ENCODE data around the gene SLC45A2. TPM values are rescaled to one million over a fixed set of nuclear protein-coding genes. Genes with fewer than 3 reads are reported as not detected.

The SLC45A2 gene
- total RNA-seq, 4 donors from 2014 or later = 0.26 TPM; not detected in 3

GRCh38 chr5:33981408-33982162 is 2.9 kb downstream of the SLC45A2 start:
- Histone ChIP-seq H3K36me3 (peaks cover 0 to 6% (median under 1%) of the 10 kb centered on the region in 4 donors), H3K4me1 (no peaks in the 10 kb centered on the region), H3K4me3 (no peak overlapping the region), H3K27me3 (no peaks in the 10 kb centered on the region), H3K9me3 (no peaks in the 10 kb centered on the region), H3K27ac (replicated peaks in 1 of 4) (no peak overlapping the region)
- TF ChIP-seq POLR2AphosphoS5 (IDR thresholded peaks at IDR 0.05) = no peak
- TF ChIP-seq POLR2A (IDR thresholded peaks at IDR 0.05; ENCODE audit: low read depth) = no peak
- TF ChIP-seq CTCF (IDR thresholded peaks at IDR 0.05) = no peak
- TF ChIP-seq EP300 (IDR thresholded peaks at IDR 0.05) = no peak
- WGBS = 64% methylated on average over 8 of the region's 8 CpGs
- intact Hi-C loops (cut with DNase I) = no loop called here
- no peak for DNase-seq (ENCODE audit: extremely low spot score)

GRCh38 chr5:33980030-33980429 is 4.5 kb downstream of the SLC45A2 start:
- no peaks in the 10 kb centered on the region for H3K9me3 ChIP-seq
- no peaks in the 10 kb centered on the region for H3K27me3 ChIP-seq
- intact Hi-C loops (cut with DNase I) = no loop called here
- no peak overlapping the region for H3K4me3 ChIP-seq
- TF ChIP-seq POLR2AphosphoS5 (IDR thresholded peaks at IDR 0.05) (no peak), CTCF (IDR thresholded peaks at IDR 0.05) (no peak)
- peaks cover 0 to 14% (median 12%) of the 10 kb centered on the region in 4 donors for H3K4me1 ChIP-seq
- DNase-seq (ENCODE audit: extremely low spot score) = no peak
- H3K36me3 ChIP-seq = no peaks in the 10 kb centered on the region
- 90% methylated on average over 3 of the region's 3 CpGs for WGBS
- H3K27ac ChIP-seq (replicated peaks in 1 of 4) = no peak overlapping the region

GRCh38 chr5:33978306-33978705 is 6.2 kb downstream of the SLC45A2 start:
- no peak for DNase-seq (ENCODE audit: extremely low spot score)
- H3K4me1 ChIP-seq = peaks cover 0 to 14% (median 12%) of the 10 kb centered on the region in 4 donors
- intact Hi-C loops (cut with DNase I) = no loop called here
- H3K9me3 ChIP-seq = no peaks in the 10 kb centered on the region
- no peak overlapping the region for H3K4me3 ChIP-seq
- H3K27me3 ChIP-seq = no peaks in the 10 kb centered on the region
- no peak for TF ChIP-seq CTCF (IDR thresholded peaks at IDR 0.05)
- no peak for TF ChIP-seq POLR2A (IDR thresholded peaks at IDR 0.05; ENCODE audit: low read depth)
- no peak for TF ChIP-seq EP300 (IDR thresholded peaks at IDR 0.05)
- TF ChIP-seq POLR2AphosphoS5 (IDR thresholded peaks at IDR 0.05) = no peak
- H3K36me3 ChIP-seq = no peaks in the 10 kb centered on the region
- H3K27ac ChIP-seq (replicated peaks in 1 of 4) = no peak overlapping the region
- 90% methylated on average over 1 of the region's 1 CpG for WGBS

GRCh38 chr5:33976307-33976706 is 8.2 kb downstream of the SLC45A2 start:
- intact Hi-C loops (cut with DNase I) = no loop called here
- TF ChIP-seq EP300 (IDR thresholded peaks at IDR 0.05) = no peak
- no peak for TF ChIP-seq POLR2AphosphoS5 (IDR thresholded peaks at IDR 0.05)
- TF ChIP-seq CTCF (IDR thresholded peaks at IDR 0.05) = no peak
- Histone ChIP-seq H3K27ac (replicated peaks in 1 of 4) (no peak overlapping the region), H3K27me3 (no peaks in the 10 kb centered on the region), H3K36me3 (no peaks in the 10 kb centered on the region), H3K4me3 (no peak overlapping the region), H3K4me1 (peaks cover 0 to 14% (median 12%) of the 10 kb centered on the region in 4 donors), H3K9me3 (no peaks in the 10 kb centered on the region)
- WGBS = 50% methylated on average over 1 of the region's 1 CpG
- no peak for DNase-seq (ENCODE audit: extremely low spot score)

- intact Hi-C loops (cut with DNase I) = no loop called here
- DNase-seq (ENCODE audit: extremely low spot score) = no peak
- 21% methylated on average over 5 of the region's 5 CpGs for WGBS
- TF ChIP-seq EP300 (IDR thresholded peaks at IDR 0.05) (no peak), POLR2A (IDR thresholded peaks at IDR 0.05; ENCODE audit: low read depth) (no peak), POLR2AphosphoS5 (IDR thresholded peaks at IDR 0.05) (no peak), CTCF (IDR thresholded peaks at IDR 0.05) (no peak)
- Histone ChIP-seq H3K27me3 (no peaks in the 10 kb centered on the region), H3K27ac (replicated peaks in 1 of 4) (no peak overlapping the region), H3K36me3 (no peaks in the 10 kb centered on the region), H3K4me3 (no peak overlapping the region), H3K4me1 (peaks cover 0 to 14% (median 12%) of the 10 kb centered on the region in 4 donors), H3K9me3 (no peaks in the 10 kb centered on the region)
These were observed 8.6 kb downstream of the SLC45A2 start for GRCh38 chr5:33975852-33976251.
